Hypothalamus (tissue), 51 donors: ENCODE data around the gene FGD4.
A peak's percentile ranks its signal among the peaks of the same experiment; 100 is the strongest.

Experiments
- DNase-seq, 51 donors: peaks; one replicate each; lab custom pipeline; 2025; lab: John Stamatoyannopoulos, UW

FGD4 gene

GRCh38 chr12:32402170-32402569 is 2.8 kb downstream of the FGD4 start:
- DNase-seq = no peak

DNA sequence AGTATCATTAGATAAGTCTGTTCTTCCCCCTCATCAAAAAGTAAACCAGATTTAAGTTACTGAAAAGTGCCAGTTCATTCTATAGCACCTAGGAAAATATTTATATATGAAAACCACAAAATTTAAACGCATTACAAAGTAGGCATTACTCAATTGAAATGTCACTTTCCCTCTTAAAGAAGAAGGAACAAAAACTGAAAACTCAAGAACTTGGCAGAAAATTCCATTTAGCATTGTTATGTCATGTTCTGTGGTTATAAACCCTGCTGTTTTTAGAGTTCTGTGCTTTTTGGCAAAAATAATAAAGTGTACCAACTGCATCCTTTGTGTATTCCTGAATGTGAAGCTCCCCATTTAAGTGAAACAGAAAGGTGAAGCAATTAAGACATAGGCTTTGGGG is 3.6 kb downstream of the FGD4 start:
- DNase-seq = no peak

- DNase-seq = no peak
Observed at GRCh38 chr12:32407795-32408194, 8.4 kb downstream of the FGD4 start.

GRCh38 chr12:32413412-32413811 is 14.1 kb downstream of the FGD4 start:
- no peak for DNase-seq

GRCh38 chr12:32418221-32418620 is 18.9 kb downstream of the FGD4 start:
- DNase-seq = no peak

DNA sequence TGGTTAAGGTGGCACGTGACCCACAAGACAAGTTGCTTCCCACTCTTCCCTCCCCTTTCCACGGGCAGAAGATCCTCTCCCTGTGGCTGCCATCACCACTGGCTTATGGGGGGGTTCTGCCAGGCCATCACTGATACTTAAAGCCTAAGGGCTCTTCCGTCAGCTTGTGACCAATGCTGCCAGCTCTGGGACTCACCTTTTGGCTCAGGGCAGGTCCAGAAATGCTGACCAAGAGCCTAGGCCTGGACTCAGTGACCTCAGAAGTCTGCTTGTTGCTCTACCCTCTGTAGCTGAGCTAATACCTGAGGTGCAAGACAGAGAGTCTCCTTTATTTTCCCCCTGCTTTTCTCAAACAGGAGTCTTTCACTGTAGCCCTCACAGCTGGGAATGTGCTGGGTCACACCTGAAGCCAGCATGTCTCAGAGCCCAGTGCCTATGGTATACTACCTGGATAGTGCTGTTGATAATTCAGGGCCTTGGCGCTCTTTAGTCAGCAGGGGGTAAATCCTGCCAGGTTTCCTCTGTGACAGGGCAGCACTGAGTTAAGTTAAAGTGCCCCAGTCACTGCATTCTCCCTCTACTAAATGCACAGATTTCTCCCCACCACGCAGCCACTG is 19.7 kb downstream of the FGD4 start:
- no peak for DNase-seq

GRCh38 chr12:32419520-32419960 is 20.2 kb downstream of the FGD4 start:
- peak in 1 of 51 donors; percentile 15 for DNase-seq

DNA sequence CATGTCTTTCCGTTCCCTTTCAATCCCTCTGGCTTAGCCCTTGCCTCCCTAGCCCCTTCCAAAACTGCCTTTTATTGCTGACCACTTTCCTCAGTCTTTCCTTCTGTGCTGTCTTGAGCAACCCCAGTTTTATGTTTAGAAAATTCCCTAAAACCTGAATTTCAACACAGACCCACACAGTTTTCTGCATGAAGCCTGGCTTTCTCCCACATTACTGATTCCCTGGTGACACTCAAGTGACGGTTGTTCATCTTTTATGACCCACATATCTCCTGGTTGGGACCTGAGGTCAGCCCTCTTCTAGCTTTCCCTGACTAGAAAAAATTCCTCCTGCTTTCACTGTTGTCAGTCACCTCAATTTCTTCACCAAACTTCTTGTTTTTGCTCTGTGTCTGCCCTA is 21.0 kb downstream of the FGD4 start:
- DNase-seq = no peak

- DNase-seq = no peak
Observed at GRCh38 chr12:32423559-32423958, 24.2 kb downstream of the FGD4 start.

DNA sequence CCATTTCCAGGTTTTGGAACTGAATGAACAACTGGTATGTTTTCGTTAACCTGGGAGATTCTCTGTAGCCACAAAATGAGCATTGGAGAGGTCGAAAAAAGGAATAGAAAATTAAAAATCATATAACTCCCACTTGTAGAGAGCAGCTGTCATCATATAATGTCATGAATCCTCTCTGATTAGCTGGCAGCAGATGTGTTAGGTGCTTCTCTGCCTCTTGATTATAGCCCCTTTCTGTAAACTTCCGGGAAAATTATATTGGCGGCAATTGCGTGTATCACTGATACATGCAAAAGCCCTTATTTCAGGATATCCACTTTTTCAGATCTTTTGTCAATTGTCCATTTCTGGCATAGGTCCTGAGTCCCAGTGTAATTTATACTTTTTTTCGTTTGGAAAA is 31.7 kb downstream of the FGD4 start:
- DNase-seq = no peak

- no peak for DNase-seq
Observed at GRCh38 chr12:32435921-32436705, 36.8 kb downstream of the FGD4 start.

- no peak for DNase-seq
Observed at GRCh38 chr12:32437095-32437515, 37.7 kb downstream of the FGD4 start.

- no peak for DNase-seq
Observed at GRCh38 chr12:32440120-32440865, 40.9 kb downstream of the FGD4 start.

GRCh38 chr12:32443491-32443890 is 44.1 kb downstream of the FGD4 start:
- no peak for DNase-seq

DNA sequence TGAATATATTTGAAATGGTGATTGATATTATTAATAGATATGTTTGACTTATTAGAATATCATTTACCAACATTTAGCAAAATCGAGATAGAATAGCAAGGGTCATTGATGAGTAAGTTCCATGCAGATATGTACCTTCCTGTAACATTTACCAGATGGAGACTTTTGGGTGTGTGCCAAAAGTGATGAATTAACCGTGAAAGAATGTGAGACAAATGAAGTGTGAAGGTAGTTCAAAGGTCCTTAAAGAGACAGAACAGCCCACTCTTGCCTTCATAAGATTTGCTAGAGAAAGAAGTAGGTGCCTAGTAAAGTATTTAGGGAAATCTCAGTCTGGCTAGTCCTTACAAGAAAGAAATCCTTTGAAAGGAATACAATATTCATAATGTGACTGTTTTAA is 45.5 kb downstream of the FGD4 start:
- no peak for DNase-seq

GRCh38 chr12:32445356-32445755 is 46.0 kb downstream of the FGD4 start:
- no peak for DNase-seq

DNA sequence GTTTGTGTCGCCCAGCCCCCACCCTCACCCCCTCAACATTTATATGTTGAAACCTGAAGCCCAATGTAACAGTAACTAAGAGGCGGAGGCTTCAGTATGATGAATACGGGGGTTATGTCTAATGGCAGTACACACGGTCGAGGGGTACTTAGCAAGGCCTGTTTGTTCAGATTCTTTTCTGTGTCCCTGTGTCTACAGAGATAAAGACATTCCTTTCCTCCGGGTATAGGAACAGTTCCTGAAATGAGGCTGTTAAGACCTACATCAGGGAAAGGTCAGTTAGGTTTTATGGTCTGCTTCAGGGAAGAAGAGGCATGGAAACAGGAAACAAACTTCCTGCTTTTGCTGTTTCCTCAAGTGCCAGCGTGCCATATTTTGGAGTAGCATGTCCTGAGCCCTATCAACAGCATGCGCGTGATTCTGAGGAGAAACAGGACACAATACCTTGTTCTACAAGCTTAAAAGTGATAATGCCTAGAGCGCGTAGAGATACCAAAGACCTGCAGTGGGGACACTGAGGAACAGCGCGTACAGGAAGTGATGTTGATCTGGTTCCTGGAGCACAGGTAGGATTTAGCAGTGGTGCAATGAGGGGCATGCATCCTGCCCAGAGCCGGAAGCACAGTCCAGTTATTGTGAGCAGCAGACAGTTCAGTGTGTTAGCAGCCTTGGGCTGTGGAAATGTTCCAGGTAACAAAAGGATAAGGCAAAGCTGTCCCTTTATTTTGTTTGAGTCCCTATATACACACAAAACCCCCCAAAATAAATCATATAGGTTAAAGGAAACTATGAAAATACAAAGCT is 47.2 kb downstream of the FGD4 start:
- no peak for DNase-seq

DNA sequence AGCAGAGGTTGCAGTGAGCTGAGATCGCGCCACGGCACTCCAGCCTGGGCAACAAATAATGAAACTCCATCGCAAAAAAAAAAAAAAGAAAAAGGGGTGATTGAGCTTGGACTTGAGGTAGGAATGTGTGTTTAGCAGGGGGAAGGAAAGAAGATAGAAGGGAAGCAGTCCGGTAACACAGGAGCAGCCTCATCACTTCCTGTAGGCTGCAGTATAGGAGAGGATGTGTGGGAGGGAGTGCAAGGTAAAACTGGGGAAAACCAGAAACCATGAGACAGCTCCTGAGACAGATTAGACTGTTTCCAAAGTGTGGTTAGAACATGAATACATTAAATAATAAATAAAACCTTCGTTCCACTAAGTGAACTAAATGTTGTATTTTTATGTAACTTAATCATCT is 49.2 kb downstream of the FGD4 start:
- no peak for DNase-seq

DNA sequence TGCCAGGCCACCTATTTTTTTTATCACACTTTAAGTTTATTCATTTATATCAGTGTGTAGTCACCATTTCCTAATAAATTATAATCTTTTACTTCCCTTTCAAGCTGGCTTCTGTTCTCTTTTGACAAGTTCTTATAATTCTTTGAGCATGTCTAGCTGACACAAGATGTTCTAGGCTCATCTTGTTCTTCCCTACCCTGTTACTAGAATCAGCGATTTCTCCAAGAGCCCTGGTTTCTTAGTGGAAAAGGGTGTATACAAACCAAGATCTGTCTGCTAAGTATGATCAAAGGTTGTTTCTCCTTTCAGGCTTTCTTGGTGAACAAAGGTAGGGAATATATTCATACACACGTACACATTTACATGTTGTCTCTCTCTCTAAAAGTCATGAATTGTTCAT is 51.0 kb downstream of the FGD4 start:
- DNase-seq = no peak

DNA sequence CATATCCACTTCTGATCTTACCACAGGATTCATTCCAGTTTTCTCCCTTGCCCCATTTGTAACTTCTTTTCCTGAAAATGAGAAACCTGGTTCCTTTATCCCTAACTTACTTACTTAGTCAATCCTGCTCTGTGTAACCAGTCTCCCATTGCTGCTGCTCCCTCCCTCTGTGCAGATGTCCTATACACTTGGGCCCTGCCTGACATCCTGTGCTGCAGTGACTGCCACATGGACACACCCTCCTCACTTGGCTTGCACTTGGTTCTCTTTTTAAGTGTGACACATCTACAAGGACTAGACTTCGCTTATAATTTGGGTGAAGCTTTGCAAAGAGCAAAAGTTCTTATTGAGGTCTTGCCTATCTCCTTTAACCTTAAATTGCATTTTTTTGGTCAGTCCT is 51.4 kb downstream of the FGD4 start:
- no peak for DNase-seq

DNA sequence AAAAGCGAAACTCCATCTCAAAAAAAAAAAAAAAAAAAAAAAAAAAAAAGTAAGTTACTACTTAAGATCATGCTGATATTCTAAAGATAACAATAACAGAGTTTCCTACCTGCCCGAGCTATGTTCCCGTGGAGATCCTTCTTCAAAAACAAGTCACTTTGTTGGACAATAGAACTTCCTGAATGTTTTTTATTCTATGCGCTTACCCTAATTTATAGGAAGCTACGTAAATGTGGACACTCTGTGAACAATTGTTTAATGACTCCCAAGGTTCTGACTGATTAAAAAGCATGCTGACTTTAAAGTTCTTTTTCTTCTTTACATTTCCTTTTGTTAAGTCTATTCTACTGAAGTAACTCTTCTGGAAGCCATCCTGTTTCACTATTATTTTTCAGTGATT is 52.5 kb downstream of the FGD4 start:
- DNase-seq = no peak
